Tibial nerve (tissue), 4 donors: ENCODE measurements around the gene SEMA5B.

ENCODE experiments used
- CTCF ChIP-seq, 5 experiments: fragments of 200-600 bp in 3 of 5; fragments of 450-650 bp in 2 of 5; sonication (generic) in 3 of 5; IDR thresholded peaks; one replicate each; pipeline ENCODE4 v1.5.1; 2016 to 2019; ENCODE audit warnings: antibody characterized with exemption in 5 of 5, mild to moderate bottlenecking in 3 of 5, moderate library complexity in 2 of 5
- EP300 ChIP-seq, 2 donors: sonication (generic); formaldehyde crosslinking; IDR thresholded peaks; one replicate each; pipeline ENCODE4 v1.6.1; 2017; ENCODE audit warnings: antibody characterized with exemption in 2 of 2, mild to moderate bottlenecking in 1 of 2
- POLR2A ChIP-seq, 2 donors: fragments of 450-650 bp; IDR thresholded peaks; one replicate each; pipeline ENCODE4 v1.6.1; 2017; ENCODE audit warnings: antibody characterized with exemption in 2 of 2, mild to moderate bottlenecking in 2 of 2, moderate library complexity in 2 of 2

DNA sequence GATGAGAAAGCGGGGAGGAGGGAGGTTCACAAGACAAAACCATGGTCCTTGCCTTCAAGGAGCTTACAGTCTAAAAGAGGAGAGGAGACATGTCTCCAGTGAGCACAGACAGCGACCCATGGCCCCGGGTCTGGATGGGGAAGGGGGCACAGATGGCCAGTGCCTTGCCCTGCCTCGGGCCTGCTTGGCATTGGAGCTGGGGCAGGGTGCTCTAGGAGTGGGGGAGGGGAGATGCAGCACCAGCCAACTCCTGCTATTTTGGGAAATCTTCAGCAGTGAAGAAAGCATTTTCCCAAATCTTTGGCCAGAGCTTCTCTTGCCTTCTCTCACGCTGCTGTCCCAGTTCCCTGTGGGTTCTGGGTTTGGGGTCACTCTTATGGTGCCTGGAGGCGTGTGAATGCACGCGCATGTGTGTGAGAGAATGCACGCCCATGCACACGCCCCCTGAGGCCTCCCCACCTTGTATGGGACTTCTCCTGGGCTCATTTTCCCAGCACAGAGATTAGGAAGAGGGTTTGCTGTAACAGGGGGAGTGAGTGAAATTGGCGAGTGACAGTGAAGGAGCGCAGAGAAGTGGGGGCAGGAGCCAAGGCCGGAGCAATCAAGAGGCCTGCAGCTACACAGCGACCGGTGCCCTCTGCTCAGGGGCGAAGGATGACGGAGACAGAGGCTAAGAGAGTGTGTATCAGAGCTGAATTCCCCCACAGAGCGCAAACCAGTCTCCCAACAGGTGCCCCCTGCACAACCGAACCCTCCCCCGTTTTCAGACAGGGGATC is 71.5 kb downstream of the SEMA5B start:
- no peak for TF ChIP-seq POLR2A (IDR thresholded peaks at IDR 0.05)
- no peak for TF ChIP-seq CTCF (IDR thresholded peaks at IDR 0.05)
- TF ChIP-seq EP300 (IDR thresholded peaks at IDR 0.05) = no peak
